ENCODE results near the gene MEIOB. TPM values are rescaled to one million over a fixed set of nuclear protein-coding genes. Genes with fewer than 3 reads are reported as not detected.

MEIOB gene
- polyA plus RNA-seq, 2 of the 4 experiments (the other 2 are of a cell fraction), result 2.9 to 9.1 TPM

DNA sequence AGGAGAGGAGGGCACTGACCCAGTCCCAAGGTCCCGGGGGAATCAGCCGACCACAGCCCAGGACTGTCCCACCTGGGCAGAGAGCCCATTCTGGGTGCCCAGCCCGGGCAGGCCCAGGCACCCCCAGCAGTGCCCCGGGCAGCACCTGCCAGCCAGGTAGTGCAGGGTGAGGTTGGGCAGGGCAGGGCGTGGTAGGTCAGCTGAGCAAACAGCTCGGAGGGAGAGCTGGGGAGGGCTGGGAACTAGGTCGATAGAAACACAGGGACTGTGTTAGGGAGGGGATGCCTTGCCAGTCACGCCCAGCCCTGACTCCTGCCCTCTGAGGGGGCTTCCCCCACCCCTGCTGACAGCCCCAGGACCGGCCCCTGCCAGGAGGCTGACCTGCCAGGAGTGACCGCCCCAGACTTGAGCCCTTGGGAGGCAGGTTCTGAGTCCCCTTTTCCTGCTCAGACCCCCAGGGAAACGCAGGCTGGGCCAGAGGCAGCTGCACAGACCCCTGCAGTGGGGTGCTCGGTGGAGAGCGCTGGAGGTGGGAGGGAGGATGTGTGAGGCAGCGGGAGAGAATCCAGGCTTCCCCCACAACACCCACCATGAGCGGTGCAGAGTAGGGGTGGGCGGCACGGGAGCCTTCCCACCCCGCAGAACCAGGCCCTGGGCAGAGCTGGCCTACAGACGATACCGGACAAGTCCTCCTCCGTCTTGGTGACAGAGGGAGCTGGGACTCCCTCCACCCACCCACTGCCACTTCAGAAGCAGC lies 41.5 kb upstream of the MEIOB start:
- 63% methylated on average over 19 of the region's 21 CpGs for WGBS (ENCODE audit: missing lambda C conversion rate)
- peak overlapping the region; percentile 38 to 75; a peak in 5 of 6 replicates for H3K27ac ChIP-seq
- DNase-seq (ENCODE audit: low read depth in 1 of 2, low spot score in 1 of 2), result no peak
- ChIA-PET CTCF (interaction anchor here (1.5 to 4.4 kb wide), 2 partner anchors 10 to 15 kb away, joined by 5 to 27 read pairs; no protein-coding TSS in a partner anchor), POLR2A (no interaction called here)
- peak in 1 of 2 experiments; percentile 22; a peak in 3 of 6 replicates for ATAC-seq
- FAIRE-seq, result no peak
- peaks cover 35% of the 10 kb centered on the region for H3K4me1 ChIP-seq
- H3K4me2 ChIP-seq, result peak overlapping the region; percentile 38; the same call in 2 of the 3 replicates
- H3K4me3 ChIP-seq, result no peak overlapping the region
- no peaks in the 10 kb centered on the region for H3K9me3 ChIP-seq
- TF ChIP-seq, protein P1, sequence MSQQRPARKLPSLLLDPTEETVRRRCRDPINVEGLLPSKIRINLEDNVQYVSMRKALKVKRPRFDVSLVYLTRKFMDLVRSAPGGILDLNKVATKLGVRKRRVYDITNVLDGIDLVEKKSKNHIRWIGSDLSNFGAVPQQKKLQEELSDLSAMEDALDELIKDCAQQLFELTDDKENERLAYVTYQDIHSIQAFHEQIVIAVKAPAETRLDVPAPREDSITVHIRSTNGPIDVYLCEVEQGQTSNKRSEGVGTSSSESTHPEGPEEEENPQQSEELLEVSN (IDR thresholded peaks at IDR 0.05; ENCODE audit: borderline replicate concordance, low read depth), result no peak
- no peak for TF ChIP-seq CBX2 (IDR thresholded peaks at IDR 0.05; ENCODE audit: borderline replicate concordance, low read depth)
- TF ChIP-seq GATA3 (IDR thresholded peaks at IDR 0.05; ENCODE audit: borderline replicate concordance), result no peak
- TF ChIP-seq HOXB13 (CRISPR knock-in tag; IDR thresholded peaks at IDR 0.05; ENCODE audit: low read depth), result no peak

DNA sequence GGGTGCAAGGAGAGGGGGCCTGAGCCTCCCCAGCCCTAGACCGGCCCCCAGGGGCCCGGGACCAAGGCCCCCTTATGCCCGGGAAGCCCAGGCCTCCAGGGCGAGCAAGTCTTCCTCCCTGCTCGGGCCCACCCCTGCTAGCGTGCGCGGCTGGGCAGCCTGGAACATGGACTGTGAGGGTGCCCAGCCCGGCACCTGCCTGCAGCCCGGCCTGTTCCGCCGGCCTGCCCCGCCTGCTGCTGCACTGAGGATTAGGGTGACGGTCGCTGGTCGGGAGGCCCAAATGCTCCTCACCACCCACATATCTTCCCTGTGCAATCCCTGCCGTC lies 40.2 kb upstream of the MEIOB start:
- Histone ChIP-seq H3K4me2 (no peak overlapping the region), H3K4me3 (no peak overlapping the region), H3K9me3 (no peaks in the 10 kb centered on the region), H3K27ac (no peak overlapping the region), H3K4me1 (peaks cover 34% of the 10 kb centered on the region)
- POLR2A ChIA-PET, result no interaction called here
- TF ChIP-seq, protein P2, sequence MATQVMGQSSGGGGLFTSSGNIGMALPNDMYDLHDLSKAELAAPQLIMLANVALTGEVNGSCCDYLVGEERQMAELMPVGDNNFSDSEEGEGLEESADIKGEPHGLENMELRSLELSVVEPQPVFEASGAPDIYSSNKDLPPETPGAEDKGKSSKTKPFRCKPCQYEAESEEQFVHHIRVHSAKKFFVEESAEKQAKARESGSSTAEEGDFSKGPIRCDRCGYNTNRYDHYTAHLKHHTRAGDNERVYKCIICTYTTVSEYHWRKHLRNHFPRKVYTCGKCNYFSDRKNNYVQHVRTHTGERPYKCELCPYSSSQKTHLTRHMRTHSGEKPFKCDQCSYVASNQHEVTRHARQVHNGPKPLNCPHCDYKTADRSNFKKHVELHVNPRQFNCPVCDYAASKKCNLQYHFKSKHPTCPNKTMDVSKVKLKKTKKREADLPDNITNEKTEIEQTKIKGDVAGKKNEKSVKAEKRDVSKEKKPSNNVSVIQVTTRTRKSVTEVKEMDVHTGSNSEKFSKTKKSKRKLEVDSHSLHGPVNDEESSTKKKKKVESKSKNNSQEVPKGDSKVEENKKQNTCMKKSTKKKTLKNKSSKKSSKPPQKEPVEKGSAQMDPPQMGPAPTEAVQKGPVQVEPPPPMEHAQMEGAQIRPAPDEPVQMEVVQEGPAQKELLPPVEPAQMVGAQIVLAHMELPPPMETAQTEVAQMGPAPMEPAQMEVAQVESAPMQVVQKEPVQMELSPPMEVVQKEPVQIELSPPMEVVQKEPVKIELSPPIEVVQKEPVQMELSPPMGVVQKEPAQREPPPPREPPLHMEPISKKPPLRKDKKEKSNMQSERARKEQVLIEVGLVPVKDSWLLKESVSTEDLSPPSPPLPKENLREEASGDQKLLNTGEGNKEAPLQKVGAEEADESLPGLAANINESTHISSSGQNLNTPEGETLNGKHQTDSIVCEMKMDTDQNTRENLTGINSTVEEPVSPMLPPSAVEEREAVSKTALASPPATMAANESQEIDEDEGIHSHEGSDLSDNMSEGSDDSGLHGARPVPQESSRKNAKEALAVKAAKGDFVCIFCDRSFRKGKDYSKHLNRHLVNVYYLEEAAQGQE (IDR thresholded peaks at IDR 0.05), result no peak
- TF ChIP-seq, protein P3, sequence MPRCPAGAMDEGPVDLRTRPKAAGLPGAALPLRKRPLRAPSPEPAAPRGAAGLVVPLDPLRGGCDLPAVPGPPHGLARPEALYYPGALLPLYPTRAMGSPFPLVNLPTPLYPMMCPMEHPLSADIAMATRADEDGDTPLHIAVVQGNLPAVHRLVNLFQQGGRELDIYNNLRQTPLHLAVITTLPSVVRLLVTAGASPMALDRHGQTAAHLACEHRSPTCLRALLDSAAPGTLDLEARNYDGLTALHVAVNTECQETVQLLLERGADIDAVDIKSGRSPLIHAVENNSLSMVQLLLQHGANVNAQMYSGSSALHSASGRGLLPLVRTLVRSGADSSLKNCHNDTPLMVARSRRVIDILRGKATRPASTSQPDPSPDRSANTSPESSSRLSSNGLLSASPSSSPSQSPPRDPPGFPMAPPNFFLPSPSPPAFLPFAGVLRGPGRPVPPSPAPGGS (IDR thresholded peaks at IDR 0.05), result no peak
- no peak for TF ChIP-seq FOSL2 (IDR thresholded peaks at IDR 0.05)
- no peak for TF ChIP-seq FOSL2 (CRISPR knock-in tag; IDR thresholded peaks at IDR 0.05)
- TF ChIP-seq MAZ (IDR thresholded peaks at IDR 0.05; ENCODE audit: borderline replicate concordance, low read depth, low read length), result no peak
- TF ChIP-seq MAFK (IDR thresholded peaks at IDR 0.05; ENCODE audit: partially characterized antibody), result no peak
- TF ChIP-seq POLR2A (IDR thresholded peaks at IDR 0.05; ENCODE audit: low read length), result no peak
- no peak for TF ChIP-seq FOSB (CRISPR knock-in tag; IDR thresholded peaks at IDR 0.05)
- TF ChIP-seq, protein P1 (IDR thresholded peaks at IDR 0.05; ENCODE audit: borderline replicate concordance, low read depth), result no peak
- TF ChIP-seq FOXS1 (CRISPR knock-in tag; IDR thresholded peaks at IDR 0.05), result no peak
- TF ChIP-seq PHF8 (IDR thresholded peaks at IDR 0.05; ENCODE audit: borderline replicate concordance, low read depth), result no peak
- TF ChIP-seq HOXB13 (CRISPR knock-in tag; IDR thresholded peaks at IDR 0.05; ENCODE audit: low read depth), result no peak
- TF ChIP-seq, protein P4, sequence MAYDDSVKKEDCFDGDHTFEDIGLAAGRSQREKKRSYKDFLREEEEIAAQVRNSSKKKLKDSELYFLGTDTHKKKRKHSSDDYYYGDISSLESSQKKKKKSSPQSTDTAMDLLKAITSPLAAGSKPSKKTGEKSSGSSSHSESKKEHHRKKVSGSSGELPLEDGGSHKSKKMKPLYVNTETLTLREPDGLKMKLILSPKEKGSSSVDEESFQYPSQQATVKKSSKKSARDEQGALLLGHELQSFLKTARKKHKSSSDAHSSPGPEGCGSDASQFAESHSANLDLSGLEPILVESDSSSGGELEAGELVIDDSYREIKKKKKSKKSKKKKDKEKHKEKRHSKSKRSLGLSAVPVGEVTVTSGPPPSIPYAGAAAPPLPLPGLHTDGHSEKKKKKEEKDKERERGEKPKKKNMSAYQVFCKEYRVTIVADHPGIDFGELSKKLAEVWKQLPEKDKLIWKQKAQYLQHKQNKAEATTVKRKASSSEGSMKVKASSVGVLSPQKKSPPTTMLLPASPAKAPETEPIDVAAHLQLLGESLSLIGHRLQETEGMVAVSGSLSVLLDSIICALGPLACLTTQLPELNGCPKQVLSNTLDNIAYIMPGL (CRISPR knock-in tag; IDR thresholded peaks at IDR 0.05; ENCODE audit: borderline replicate concordance), result no peak
- TF ChIP-seq ZNF302 (CRISPR knock-in tag; IDR thresholded peaks at IDR 0.05), result no peak
- TF ChIP-seq KDM5A (IDR thresholded peaks at IDR 0.05), result no peak
- no peak for TF ChIP-seq ZC3H11A (IDR thresholded peaks at IDR 0.05)
- TF ChIP-seq, protein P5, sequence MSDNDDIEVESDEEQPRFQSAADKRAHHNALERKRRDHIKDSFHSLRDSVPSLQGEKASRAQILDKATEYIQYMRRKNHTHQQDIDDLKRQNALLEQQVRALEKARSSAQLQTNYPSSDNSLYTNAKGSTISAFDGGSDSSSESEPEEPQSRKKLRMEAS (IDR thresholded peaks at IDR 0.05), result no peak
- no peak for TF ChIP-seq HDAC2 (IDR thresholded peaks at IDR 0.05)
- no peak for TF ChIP-seq SMC3 (IDR thresholded peaks at IDR 0.05)
- no peak for TF ChIP-seq ZFP36 (IDR thresholded peaks at IDR 0.05; ENCODE audit: borderline replicate concordance, partially characterized antibody)
- TF ChIP-seq BHLHE40 (IDR thresholded peaks at IDR 0.05; ENCODE audit: low read depth, low read length), result no peak
- DNase-seq (ENCODE audit: low read depth in 1 of 2, low spot score in 1 of 2) (no peak), ATAC-seq (no peak), FAIRE-seq (no peak)
- CTCF ChIA-PET, result interaction anchor here (1.1 to 1.5 kb wide), 2 partner anchors 13 to 29 kb away, joined by 3 to 4 read pairs; no protein-coding TSS in a partner anchor
- 93% methylated on average over 9 of the region's 17 CpGs for WGBS (ENCODE audit: missing lambda C conversion rate)
